ENCODE data around the gene FLRT1.

Gene FLRT1, protein sequence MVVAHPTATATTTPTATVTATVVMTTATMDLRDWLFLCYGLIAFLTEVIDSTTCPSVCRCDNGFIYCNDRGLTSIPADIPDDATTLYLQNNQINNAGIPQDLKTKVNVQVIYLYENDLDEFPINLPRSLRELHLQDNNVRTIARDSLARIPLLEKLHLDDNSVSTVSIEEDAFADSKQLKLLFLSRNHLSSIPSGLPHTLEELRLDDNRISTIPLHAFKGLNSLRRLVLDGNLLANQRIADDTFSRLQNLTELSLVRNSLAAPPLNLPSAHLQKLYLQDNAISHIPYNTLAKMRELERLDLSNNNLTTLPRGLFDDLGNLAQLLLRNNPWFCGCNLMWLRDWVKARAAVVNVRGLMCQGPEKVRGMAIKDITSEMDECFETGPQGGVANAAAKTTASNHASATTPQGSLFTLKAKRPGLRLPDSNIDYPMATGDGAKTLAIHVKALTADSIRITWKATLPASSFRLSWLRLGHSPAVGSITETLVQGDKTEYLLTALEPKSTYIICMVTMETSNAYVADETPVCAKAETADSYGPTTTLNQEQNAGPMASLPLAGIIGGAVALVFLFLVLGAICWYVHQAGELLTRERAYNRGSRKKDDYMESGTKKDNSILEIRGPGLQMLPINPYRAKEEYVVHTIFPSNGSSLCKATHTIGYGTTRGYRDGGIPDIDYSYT

DNA sequence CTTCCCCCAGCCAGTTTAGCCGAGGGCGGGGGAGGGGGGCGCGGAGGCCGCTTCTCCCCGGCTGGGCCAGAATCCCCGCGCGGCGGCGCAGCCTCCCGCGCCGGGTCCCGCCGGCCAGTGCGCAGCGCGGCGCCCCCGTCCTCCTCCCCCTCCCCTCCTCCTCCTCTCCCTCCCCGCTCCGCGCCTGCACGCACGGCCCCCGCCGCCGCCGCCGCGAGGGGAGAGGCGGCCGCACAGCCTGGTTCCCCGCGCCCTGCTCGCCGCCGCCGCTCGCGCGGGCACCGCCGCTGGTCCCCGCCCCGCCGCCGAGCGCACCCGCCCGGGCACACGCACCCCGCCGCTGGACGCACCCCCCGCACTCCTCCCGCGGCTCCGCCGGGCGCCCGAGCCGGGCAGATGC lies at the start of gene FLRT1:
TSS of gene FLRT1 (plus strand) at position 356 of the 400 bp plus-strand sequence. CDS start 80,337 bp downstream, outside the sequence.
- no peak for DNase-seq

DNA sequence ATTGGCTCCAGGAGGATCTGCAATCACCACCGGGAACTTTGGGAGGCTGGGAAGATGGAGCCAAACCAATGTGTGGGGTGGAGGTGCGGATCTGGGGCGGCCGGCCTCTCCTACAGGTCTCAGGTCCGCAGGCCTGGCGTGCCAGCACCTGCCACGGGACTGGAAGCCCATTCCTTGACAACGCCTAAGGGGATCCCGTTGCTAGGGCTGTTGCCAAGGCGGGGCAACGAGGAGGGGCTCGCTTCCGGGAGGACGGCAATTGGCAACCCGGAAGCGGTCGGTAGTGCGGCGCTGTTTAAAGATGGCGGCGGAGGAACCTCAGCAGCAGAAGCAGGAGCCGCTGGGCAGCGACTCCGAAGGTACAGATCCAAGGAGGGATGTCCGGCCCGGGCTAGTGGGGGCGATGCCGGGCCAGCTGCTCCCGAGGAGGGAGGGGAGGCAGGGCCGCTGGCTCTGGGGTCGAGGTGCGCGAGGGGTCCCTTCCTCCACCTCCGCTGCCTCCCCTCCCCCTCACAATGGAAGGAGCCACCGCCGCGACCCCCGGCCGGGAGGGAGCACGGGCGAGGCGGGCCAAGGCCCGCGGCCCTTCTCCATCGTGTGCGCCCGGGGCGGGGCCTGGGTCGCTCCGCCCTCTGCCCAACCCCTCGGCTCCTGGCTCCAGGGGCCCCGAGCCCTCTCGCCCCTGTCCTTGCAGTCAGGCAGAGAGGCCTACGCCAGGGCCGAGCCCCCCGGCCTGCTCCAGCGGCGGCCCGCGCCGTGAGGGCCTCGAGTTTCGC lies 49.4 kb upstream of the FLRT1 start, which contains the start of gene OTUB1:
TSS of gene OTUB1 (plus strand) at position 283 of the 776 bp plus-strand sequence. CDS start at position 302, 19 bp downstream.
- DNase-seq = peak; percentile 90

DNA sequence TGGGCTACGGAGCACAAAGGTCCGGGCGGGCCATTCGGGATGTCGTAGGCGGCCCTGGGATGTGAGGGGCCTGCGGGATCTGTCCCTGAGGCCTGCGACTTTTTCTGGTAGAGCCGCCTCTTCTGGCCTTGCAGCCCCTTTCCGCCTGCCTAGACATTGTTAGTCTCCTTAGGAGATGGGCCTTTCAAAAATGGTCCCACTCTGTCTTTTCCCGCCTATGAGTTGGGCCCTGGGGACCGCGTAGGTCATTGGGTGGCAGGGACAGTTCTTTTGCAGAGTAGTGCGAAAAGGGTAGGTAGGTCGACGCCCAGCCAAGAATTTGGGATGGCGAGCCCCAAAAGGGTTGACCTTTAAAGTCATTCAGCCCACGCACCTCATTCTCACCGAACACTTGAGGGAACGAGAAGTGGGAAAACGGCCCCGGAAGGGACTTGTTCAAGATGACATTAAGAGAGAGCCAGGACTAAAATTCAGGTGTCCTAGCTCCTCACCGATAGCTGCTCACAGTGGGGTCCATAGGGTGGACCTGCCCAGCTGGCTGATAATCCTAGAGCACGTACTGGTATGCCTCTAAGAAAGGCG lies 48.7 kb upstream of the FLRT1 start:
- no peak for DNase-seq

DNA sequence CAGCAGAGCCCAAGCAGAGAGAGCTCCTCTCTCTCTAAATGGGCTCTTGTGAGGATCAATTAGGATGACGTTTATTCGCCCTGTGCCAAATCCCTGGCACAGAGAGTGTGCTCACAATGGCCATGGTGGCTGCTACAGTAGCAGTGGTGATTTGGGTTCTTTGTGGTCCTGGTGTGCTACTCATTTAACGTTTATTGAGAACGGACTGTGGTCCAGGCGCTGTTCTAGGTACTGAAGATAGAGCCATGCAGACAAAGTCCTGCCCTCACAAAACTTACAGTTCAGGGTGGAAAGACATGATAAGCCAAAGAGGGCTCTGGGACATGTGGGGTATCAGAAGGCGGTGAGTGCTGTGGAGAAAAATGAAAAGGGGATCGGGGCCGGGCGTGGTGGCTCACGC lies 44.2 kb upstream of the FLRT1 start:
- no peak for DNase-seq

DNA sequence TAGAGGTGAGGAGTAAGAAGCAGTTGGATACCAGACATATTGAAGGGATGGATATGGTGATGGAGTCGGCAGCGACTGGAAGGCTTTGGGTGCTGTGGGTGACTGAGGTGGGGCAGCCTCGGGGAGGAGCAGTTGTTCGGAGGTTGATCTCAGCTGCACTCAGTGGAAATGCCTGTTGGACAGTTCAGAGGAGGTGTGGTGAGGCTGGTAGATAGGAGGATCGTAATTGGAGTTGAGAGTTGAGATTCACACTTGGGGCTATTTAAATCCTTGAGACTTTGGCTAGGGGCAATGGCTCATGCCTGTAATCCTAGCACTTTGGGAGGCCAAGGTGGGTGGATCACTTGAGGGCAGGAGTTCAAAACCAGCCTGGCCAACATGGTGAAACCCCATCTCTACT lies 42.6 kb upstream of the FLRT1 start:
- no peak for DNase-seq

DNA sequence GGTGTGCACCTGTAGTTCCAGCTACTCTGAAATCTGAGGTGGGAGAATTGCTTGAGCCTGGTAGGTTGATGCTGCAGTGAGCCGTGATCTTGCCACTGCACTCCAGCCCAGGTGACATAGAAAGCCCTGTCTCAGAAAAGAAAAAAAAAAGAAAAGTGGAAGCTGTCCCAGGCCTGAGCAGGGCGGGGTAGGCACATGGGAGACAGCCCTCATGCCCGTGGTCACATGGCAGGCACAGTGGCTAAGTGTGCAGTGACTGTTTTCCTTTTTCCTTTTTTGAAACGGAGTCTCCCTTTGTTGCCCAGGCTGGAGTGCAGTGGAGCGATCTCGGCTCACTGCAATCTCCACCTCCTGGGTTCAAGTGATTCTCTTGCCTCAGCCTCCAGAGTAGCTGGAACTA lies 41.7 kb upstream of the FLRT1 start:
- no peak for DNase-seq

DNA sequence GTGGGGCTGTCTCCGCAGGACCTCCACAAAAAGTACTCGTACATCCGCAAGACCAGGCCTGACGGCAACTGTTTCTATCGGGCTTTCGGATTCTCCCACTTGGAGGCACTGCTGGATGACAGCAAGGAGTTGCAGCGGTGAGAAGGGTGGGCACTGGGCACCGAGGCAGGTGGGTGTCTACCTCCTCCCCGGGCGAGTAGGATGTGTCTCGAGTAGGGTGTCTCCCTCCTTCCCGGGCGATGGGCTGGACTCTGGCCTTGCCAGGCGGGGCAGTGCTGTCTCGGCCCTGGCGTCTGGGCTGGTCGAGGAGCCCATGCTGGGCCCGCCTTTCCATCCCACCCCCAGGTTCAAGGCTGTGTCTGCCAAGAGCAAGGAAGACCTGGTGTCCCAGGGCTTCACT lies 39.2 kb upstream of the FLRT1 start:
- no peak for DNase-seq

DNA sequence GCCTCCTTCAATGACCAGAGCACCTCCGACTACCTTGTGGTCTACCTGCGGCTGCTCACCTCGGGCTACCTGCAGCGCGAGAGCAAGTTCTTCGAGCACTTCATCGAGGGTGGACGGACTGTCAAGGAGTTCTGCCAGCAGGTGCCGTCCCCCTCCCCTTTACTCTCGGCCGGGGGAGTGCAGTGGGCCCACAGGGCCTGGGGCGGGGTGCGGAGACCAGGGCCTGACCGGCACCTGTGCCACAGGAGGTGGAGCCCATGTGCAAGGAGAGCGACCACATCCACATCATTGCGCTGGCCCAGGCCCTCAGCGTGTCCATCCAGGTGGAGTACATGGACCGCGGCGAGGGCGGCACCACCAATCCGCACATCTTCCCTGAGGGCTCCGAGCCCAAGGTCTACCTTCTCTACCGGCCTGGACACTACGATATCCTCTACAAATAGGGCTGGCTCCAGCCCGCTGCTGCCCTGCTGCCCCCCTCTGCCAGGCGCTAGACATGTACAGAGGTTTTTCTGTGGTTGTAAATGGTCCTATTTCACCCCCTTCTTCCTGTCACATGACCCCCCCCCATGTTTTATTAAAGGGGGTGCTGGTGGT lies 38.5 kb upstream of the FLRT1 start:
- no peak for DNase-seq

DNA sequence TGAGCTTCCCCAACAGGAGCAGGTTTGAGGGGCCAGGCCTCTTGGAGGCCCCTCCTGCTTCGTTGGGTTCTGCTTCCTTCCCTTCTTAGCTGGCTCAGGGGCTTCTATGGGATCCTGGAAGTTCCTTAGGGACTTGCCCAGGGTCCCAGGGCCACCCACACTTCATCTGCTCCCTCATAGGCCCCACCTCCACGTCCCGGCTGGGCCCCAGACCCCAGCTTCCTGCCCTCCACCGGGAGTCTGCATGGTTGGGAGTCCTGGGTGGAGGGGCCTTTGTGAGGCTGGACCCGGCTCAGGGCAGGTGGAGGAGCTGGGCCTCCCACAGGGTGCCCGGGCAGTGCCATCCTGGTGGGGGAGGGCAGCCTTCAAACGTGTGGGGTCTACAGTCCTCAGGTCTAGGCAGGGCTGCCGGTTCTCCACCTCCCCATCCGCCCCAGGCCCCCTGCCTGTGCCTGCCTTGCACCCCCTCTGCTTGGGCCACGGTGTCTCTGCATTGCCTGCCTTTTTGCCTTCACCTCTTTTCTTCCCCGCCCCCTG lies 37.9 kb upstream of the FLRT1 start:
- no peak for DNase-seq

DNA sequence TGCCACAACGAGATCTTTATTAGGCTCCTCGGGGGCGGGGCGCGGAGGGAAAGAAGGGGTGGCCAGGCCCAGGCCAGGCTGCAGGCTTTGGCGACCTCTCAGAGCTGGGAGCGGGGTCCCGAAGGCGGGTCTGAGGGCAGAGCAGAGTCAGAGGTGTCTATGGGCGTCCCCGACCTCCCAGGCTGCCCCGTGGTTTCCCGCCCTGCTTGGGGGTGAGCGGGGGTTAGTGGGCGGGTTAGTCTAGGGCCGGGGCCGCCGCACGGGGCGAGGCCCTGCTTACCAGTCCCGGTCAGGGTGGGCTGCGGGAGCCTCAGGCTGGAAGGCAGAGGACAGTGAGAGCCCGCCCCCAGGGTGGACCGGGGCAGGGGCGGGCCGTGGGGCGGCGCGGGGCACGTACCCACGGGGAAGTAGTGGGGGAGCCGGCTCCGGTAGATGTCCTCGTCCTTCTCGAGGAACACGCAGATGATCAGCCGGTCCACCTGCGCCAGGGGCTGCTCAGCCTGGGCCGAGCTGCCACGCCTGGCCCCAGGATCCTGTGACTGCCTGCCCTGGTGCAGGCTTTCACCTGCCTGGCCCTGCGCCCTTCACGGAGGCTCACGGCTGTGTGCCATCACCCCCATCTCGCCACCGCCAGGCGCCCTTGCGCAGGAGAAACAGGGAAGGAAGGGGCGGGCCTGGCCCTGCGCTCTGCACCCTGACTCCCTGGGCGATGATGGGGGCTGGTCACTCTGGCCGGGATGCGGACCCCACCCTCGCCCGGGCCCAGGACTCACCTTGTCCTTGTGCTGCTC lies 37.0 kb upstream of the FLRT1 start:
- DNase-seq = no peak

DNA sequence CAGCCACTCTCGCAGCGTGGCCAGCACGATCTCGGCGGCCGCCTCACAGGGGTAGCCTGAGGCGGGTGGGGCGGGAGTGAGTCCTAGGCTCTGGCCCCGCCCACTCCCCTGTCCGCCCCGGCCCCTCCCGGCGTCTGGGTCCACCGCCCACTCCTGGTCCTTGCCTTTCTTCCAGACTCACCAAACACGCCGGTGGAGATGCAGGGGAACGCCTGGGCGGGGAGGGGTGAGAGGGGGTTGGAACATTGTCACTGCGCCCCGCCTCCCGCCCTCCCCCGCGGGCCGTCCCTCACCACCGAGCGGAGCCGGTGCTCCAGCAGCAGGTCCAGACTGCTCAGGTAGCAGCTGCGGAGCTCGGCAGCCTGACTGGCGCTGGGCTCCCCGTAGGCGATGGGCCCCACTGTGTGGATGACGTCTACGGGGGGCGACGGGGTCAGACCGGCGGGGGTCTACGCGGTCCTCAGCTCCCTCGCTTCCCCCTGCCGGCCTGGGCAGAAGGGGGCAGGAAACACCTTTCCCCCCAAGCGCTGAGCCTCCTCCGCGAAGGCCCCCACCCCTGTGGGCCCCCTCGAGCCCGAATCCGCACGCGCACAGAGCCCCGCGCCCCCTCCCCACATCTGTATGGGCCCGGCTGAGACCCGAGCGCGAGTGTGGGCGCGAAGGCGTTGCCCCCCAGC lies 36.2 kb upstream of the FLRT1 start:
- DNase-seq = peak; percentile 47

DNA sequence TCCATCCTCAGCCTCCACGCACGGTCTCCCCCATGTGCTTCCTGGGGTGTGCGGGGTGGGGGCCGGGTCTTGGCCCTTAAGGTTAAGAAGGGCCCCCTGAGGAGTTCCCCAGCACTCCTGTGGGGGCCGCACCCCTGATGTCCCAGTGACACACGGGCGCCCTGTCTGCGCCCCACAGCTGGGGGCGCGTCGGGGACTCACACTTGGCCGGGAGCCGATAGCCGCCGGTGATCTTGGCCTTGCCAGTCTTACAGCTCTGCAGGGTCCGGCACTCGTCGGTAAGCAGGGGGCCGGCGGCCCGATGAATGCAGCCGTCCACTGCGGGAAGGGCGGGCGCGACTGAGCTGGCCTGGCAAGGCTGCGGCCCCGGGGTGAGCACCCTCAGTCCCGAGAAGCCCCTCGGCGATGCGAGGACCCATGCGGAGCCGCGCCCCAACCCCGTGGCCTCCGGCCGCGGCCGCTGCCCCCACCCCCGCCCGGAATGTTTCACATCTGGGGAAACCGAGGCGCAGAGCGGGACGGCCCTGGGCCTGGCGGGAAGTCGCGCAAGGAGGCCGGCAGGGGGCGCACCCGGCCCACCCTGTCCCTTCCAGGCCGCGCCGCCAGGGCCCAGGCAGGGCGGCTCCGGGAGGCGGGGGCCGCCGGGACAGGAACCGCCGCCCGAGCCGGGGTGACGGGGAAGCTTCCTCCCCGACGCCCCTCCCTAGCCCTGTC lies 35.5 kb upstream of the FLRT1 start:
- peak; percentile 66 for DNase-seq

DNA sequence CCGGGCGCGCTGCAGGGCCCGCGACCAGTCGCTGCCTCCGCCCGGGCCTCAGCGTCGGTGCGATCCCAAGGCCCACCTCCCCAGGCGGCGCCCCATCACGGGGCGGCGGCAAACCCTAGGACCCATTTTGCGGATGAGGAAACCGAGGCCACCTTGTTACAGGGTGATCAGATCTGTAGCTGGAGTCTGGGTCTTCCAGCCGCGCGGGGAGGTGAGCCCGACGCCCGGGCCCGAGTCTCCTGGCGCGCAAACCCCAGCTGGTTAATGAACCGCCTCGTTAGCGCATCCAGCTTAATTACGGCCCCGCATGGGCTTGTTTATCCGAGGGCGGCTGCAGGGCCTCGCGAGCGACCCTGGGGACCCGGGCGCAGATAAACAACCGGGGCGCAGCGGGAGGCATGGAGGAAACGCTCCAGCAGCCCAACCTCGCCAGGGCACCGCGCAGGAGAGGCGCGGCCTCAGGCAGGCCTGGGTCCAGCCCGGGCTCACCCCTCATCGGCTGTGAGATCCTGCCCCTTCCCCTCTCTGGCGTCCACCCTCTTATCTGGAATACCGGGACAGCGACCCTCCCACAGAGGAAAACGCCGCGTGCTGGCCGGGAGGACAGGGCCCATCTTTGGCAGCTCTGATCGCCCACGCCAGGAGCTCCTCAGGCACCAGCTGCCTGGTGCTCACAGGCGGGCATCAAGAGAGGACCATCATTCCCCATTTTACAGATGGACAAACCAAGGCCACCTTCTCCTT lies 34.8 kb upstream of the FLRT1 start:
- DNase-seq = no peak

DNA sequence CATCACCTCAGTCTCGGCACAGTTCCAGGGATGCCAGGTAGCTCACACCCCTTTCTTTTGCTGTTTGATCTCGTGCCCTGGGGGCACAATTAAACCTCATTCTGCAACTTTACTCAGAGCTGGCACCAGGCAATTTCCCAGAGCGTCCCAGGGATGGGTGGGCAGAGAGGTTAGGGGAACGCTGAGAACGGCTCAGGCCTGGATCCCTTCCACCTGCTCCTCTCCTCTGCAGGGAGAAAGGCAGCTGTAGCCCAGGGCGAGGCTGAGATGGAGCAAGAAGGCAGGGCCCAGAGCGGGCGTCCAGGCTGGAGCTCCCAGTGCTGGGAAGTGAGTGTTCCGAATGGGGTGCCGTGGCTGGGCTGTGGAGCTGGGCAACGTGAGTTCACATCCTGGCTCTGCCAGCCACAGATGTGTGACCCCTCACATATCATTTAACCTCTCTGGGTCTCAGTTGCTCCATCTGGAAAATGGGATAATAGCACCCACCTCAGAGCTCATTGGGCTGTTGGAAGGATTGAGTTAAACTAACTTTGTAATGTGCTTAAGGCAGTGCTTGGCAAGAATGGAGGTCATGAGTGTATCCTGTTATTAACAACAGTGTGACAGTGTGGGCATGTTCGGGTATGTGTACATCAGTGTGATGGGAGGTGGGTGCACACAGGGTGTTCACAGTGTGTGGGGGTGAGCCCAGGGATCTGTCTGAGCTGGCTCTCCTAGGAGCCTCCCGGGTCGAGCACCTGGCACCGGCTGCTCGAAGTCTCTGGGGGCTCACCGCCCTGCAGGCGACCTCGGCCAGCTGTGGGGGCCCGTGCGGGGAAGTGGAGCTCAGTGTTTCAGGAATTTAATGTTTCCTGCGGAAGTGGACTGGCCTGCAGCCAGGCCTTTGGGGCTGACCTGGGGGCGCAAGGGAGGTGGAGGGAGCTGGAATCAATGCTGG lies 34.0 kb upstream of the FLRT1 start:
- no peak for DNase-seq

DNA sequence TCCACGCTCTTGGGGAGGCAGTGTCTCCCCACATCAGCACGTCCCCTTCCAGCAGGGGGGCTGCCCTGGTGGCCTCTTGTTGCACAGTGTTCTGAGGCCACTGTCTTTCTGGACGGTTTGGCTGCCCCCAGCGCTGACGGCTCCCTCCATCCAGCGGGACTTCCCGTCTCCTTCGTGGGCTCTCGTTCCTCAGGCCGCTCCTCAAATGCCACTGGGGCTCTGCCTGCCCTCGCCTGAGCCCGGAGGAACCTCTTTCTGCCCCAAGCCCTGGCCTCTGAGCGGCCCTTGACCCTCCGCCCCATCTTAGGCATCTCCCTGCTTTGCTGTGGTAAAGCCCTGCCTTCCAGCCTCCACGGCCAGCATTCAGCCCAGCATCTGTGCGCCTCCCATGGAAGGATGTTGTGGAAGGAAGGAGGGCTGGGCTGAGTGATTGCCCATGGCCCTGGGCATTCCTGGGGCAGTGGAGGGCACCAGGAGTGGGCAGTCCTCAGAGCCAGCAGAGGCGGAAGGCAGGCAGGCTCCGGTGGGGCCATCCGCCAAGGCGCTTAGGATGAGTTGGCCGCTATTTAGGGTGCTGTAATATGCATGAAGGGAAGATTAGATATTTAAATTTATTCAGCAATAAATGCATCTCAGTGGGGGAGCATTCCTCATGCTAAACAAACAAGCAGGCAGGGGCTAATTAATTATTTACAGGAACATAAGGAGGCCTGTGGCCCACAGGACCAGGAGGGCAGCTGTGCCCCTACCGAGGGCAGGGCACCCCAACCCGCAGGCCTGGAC lies 31.7 kb upstream of the FLRT1 start:
- DNase-seq = no peak

DNA sequence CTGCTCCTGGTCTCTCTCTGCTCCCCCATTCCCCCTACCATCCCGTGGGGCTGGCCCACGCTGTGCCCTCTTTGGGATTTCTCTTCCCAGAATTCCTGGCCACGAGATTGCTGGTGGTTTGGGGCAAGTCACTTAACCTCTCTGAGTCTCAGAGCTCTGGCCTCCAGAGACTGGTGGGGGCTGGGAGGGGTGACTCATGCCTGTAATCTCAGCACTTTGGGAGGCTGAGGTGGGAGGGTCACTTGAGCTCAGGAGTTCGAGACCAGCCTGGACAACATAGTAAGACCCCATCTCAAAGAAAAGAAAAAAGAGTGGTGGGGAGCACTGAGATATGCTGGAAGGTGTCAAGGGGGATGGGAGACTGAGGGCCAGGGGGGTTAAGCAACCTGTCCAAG lies 31.1 kb upstream of the FLRT1 start:
- DNase-seq = no peak

DNA sequence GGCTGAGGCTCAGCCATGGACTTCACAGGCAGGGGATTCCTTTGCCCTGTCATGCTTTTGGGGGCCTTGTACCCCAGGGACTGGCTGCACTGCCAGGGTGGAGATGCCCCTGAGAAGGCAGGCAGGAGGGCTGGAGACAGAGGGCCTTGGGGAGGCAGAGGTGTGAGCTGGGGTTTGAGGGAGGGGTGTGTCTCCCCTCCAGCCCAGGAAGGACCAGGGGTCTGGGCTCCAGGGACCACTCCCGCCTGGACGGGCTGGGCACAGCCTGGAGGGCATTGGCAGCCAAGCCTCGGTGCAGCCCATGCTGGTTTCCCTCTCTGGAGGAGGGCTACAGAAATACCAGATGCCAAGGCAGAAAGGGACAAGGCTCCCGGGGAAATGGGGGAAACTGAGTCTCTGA lies 30.0 kb upstream of the FLRT1 start:
- DNase-seq = no peak

DNA sequence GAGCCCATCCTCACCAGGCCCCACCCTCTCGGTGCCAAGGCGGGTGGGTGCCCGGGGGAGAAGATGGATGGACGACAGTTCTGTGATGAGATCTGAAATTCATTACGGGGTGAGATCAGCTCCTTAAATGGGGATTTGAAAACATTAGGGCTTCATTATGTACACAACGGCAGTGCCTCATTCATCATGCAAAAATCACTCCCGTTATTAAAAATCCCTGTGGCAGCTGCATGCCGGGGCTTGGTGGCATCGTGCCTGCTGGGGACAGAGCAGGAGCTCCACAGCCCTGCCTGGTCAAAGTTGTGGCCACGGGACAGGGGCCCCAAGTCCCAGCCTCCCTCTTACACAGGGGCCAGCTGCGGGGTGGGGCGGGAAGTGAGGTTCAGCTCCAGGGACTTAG lies 29.3 kb upstream of the FLRT1 start:
- DNase-seq = no peak

Measured in stimulated activated CD4-positive, alpha-beta T cell treated with anti-CD3 and anti-CD28 coated beads, Interleukin-1b, Interleukin-23, amount 100 ng/mL, for 48 hours (primary cell).